ENCODE data around the gene INHBE.
"Not testable (repeated sequence)": the region's sequence is repeated elsewhere in the genome, so short reads cannot be mapped to it uniquely, and the experiment has no call there.

INHBE gene, protein sequence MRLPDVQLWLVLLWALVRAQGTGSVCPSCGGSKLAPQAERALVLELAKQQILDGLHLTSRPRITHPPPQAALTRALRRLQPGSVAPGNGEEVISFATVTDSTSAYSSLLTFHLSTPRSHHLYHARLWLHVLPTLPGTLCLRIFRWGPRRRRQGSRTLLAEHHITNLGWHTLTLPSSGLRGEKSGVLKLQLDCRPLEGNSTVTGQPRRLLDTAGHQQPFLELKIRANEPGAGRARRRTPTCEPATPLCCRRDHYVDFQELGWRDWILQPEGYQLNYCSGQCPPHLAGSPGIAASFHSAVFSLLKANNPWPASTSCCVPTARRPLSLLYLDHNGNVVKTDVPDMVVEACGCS

DNA sequence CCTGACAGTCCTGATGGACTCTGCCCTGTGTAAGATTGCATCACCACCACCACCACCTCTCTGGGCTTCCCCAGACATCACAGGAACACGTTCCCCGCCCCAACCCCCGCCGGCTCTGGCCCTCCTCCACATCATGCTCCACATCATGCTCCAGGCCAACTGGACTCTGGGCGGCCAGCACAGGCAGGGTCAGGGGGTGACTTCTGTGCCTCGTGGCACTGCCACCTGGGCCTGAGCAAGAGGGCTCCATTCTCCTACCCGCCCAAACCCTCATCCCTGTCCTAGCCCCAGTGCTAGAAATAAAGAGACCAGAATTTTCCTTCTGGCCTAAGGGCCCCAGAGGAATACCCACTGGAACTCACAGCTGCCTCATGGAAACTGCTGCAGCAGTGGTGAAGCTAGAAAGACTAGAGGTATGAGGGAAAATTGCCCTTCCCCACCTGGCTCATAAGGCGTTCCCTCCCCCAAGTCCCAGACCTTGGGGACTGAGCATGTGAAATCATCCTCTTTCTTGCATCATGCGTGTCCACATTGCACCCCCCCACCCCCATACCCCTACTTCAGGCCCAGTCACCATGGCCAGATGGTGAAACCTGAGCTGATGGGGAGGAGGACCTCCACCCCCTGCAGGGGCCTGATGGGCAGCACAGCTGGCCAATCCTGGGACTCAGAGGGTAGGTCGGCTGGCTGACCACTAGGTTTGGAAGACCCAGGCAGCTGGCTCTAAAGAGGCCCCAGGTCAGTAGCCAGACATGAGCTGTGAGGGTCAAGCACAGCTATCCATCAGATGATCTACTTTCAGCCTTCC, at the start of gene INHBE:
TSS of gene INHBE (plus strand) at position 742 of the 808 bp plus-strand sequence. CDS start 230 bp downstream, outside the sequence.
- no peak for DNase-seq (ENCODE audit: low spot score)

DNA sequence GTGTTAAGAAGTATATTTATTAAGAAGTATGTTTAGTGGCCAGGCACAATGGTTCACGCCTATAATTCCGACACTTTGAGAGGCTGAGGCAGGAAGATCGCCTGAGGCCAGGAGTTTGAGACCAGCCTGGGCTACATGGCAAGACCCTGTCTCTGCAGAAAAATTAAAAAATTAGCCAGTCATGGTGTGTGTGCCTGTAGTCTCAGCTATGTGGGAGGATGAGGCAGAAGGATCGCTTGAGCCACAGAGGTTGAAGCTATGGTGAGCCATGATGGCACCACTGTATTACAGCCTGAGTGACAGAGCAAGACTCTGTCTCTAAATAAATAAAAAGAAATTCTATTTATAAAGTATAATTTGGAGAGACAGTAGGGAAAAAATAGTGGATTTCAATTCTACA, 44.6 kb upstream of the INHBE start:
- no peak for DNase-seq (ENCODE audit: low spot score)

DNA sequence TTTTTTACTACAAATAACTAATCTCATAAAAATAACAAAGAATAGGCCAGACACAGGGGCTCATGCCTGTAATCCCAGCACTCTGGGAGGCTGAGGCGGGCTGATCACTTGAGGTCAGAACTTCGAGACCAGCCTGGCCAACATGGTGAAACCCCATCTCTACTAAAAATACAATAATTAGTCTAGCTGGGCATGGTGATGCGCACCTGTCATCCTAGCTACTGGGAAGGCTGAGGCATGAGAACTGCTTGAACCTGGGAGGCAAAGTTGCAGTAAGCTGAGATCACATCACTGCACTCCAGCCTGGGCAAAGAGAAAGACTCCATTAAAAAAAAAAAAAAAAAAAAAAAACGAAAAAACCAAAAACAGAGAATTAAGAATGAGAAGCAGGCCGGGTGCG, 40.9 kb upstream of the INHBE start:
- DNase-seq (ENCODE audit: low spot score) = not testable (repeated sequence)

DNA sequence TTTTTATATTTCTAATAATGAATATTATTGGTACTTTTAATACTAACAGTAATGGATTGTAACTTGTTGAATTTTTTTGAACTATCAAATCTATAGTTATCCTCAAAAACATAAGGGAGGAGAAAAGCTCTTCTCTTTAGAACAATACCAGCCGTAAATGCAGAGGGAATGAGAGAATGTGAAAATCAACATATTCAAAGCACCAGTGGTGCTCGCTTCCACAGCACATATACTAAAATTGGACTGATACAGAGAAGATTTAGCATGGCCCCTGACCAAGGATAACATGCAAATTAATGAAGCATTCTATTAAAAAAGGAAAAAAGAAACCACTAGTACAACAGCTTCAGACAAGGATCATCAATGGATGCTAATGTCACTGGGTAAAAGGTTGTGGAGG, 40.0 kb upstream of the INHBE start:
- no peak for DNase-seq (ENCODE audit: low spot score)

DNA sequence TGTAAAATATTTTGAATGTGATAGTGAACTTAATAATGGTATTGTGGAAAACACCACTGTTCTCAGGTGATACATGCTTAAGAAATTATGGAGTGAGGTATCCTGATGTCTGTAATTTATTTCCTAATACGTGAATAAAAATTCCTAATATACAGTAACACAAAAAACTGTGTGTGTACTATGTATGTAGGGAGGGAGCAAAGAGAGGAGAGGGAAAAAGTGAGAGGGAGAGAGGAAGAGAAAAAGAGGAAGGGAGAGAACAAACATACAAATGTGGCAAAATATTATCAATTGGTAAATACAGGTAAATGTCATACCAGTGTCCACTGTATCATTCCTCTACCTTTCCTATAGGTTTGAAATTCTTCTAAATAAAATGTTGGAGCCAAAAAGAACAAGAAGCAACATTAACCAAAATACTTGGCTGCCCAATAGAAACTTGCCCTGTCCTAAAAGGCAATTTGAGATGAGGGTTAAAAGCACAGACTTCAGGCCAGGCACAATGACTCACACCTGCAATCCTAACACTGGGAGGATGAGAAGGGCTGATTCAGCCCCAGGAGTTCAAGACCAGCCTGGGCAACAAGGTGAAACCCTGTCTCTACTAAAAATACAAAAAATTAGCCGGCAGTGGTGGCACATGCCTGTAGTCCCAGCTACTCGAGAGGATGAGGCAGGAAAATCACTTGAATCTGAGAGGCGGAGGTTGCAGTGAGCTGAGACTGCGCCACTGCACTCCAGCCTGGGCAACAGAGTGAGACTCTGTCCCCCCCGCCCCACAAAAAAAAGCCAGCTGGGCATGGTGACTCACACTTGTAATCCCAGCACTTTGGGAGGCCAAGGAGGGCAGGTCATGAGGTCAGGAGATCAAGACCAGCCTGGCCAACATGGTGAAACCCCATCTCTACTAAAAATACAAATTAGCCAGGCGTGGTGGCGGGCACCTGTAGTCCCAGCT, 38.8 kb upstream of the INHBE start:
- DNase-seq (ENCODE audit: low spot score) = no peak

DNA sequence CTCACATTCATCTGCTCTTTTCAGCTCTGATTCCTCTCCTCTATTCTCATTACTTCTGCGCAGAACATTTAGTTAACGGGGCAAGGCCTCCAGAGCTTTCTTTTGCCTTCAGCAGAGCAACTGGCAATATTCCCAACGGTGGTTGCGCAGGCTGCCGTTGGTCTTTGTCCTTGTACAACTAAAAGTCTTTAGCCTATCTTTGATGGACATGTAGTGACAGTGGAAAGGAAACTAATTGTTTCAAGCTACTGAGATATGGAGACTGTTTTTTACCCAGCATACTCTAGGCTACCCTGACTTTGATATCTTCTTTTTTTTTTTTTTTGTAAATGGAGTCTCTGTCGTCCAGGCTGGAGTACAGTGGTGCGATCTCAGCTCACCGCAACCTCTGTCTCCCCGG, 36.9 kb upstream of the INHBE start:
- DNase-seq (ENCODE audit: low spot score) = no peak

DNA sequence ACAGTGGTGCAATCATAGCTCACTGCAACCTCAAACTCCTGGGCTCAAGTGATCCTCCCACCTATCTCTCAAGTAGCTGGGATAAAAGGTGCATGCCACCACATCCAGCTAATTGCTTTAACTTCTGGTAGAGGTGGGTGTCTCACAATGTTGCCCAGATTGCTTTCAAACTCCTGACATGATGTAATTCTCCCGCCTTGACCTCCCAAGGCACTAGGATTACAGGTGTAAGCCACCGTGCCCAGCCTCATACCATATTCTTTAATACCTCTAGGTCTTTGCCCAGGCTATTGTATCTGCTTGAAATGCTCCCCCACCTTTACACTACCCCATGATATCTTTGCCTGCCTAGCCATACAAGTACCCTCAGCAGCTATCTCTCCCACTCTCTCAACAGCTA, 35.6 kb upstream of the INHBE start:
- DNase-seq (ENCODE audit: low spot score) = no peak

DNA sequence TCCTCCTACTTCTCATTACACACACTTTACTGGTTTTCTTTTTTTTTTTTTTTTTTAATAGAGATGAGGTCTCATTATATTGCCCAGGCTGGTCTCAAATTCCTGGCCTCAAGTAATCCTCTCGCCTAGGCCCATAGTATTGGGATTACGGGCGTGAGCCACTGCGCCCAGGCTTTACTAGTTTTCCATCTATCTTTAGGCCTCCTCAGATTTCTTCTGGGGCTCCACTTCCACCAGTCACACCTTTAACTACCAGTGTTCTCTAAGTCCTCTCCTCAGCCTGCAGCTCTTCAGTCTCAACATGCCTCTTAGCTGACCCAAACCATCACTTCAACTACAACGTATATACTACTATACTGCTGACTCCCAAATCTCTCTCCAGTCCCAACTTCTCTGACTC, 34.6 kb upstream of the INHBE start:
- DNase-seq (ENCODE audit: low spot score) = no peak

DNA sequence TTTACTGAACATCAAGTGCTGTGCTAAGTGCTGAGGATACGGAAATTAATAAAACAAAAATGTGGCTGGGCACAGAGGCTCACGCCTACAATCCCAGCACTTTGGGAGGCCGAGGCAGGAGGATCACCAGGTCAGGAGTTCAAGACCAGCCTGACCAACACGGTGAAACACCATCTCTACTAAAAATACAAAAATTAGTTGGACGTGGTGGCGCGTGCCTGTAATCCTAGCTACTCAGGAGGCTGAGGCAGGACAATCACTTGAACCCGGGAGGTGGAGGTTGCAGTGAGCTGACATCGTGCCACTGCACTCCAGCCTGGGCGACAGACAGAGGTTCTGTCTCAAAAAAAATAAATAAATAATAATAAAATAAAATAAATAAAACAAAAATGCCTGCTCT, 28.2 kb upstream of the INHBE start:
- DNase-seq (ENCODE audit: low spot score) = not testable (repeated sequence)

DNA sequence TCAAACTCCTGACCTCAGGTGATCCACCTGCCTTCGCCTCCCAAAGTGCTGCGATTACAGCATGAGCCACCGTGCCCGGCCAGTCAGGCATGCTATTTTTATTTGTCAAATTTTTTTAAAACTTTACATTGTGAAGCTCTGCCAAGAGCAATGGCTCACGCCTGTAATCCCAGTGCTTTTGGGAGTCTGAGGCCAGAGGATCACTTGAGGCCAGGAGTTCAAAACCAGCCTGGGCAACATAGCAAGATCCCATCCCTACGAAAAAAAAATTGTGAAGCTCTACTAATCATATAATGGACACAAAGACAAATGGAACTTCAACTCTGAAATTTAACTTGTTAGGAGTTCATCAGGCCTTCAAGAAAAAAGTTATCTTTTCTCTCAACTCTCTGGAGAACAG, 26.1 kb upstream of the INHBE start:
- no peak for DNase-seq (ENCODE audit: low spot score)

DNA sequence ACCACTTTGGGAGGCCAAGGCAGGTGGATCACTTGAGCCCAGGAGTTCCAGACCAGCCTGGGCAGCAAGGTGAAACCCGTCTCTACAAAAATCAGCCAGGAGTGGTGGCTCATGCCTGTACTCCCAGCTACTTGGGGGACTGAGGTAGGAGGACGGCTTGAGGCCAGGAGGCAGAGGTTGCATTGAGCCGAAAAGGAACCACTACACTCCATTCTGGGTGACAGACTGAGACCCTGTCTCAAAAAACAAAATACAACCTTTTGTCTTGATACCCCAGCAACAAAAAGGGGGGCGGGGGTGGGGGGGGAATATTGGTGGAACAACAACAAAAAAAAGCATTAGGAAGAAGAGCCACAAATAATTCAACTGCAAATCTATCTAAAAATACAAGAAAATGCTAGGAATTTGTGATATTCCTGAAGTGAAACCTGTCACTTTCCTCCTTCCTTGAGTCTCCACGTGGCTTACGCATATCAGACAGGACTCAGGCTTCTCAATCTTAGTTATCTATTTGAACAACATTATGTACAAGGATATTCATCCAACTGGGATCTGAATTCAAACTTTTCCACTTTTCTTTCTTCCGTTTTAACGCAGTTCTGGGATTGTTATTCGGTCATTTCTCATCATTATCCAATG, 25.5 kb upstream of the INHBE start:
- DNase-seq (ENCODE audit: low spot score) = no peak

DNA sequence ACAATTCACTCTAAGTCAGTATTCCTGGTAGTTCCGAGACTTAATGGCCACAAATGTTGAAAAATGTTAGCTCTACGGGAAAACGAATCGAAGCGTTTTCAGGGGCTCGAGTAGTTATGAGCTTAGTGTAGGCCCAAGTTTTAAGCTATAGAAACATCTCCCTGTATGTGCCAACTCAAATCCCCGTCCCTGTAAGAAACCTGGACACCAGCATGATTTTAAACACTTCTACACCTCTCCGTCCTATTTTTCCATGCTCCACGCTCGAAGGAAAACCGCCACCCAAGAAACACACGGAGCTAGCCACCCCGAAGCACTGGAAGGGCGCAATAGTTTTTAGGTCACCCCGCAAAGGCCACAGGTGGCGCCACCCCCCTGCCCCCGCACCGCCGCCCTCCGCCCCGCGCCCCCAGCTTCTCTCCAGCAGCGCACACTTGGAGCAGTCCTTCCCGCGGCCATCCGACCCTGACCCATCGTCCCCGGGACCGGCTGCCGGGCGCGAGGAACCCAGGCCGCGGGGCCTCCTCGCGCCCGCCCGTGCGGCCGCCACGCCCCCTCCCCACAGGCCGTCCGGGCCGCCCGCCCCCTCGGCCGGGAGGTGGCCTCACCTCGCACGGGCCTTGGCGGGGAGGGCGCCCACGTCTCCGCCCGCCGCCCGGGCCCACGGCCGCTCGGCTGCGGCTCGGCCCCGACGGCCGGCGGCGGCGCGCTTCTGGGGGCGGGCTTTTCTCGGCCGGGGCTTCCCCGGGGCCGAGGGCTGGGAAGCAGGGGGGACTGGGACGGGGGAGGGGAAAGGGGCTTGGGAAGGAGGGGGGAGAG, 24.8 kb upstream of the INHBE start:
- no peak for DNase-seq (ENCODE audit: low spot score)

DNA sequence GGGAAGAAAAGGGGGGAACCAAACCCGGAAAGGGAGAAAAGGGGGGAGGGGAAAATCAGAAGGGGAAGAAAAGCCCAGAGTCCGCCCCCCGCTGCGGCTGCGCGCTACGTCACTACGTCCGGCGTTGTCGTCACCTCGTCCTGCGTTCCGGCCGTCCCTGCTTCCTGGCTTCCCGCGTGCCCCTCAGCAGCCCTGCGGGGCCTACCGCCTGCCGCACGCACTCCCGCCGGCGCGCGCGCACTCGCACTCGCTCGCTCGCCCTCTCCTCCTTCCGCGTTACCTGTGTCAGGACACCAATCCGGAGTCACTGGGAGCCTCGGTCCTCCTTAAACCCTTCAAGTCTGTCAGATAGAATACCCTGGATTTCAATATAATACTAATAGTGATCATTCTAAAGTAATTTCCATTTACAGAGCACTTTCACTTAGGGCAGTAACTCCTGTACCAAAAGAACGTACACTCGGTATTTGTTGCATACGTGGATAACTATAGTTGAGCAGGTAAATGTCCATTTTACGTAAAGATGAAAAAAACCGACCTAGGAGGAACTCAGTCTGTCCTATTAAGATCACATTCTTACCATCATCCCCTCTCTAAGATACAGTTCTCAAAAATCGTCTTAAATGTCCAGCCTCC, 24.1 kb upstream of the INHBE start, which contains the start of gene R3HDM2:
TSS of gene R3HDM2 (minus strand) at position 113 of the 636 bp plus-strand sequence. CDS start 120,615 bp downstream, outside the sequence.
- peak; percentile 91 for DNase-seq (ENCODE audit: low spot score)

DNA sequence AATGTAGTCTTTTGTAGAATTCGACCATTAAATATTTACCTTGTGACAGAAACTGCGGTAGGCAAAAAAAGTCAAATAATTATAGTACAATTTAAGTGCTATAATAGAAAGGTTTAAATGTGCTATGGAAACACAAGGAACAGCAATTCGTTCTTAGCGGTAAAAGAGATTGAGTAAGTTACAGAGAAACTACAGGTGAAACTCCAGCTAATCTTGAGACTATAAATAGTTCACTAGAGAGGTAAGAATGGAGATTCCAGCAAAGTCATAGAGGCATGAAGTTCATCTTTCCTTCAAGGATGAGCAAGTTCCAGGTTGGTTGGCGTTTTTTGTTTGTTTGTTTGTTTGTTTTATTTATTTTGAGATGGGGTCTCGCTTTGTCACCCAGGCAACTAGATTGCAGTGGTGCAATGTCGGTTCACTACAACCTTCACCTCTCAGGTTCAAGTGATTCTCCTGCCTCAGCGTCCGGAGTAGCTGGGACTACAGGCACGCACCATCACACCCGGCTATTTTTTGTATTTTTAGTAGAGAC, 23.4 kb upstream of the INHBE start:
- no peak for DNase-seq (ENCODE audit: low spot score)

DNA sequence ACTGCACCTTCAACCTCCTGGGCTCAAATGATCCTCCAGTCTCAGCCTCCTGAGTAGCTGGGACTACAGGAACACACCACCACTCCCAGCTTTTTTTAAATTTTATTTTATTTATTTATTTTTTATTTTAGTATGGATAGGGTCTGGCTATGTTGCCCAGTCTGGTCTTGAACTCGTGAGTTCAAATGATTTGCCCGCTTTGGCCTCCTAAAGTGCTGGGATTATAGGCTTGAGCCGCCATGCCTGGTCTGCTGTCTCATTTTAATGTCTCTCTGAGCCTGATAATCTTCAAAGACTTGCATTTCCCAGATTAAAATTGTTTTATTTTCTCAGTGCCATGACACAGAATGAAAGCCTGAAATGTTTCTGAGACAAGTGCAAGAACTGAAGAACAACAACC, 21.7 kb upstream of the INHBE start:
- no peak for DNase-seq (ENCODE audit: low spot score)

DNA sequence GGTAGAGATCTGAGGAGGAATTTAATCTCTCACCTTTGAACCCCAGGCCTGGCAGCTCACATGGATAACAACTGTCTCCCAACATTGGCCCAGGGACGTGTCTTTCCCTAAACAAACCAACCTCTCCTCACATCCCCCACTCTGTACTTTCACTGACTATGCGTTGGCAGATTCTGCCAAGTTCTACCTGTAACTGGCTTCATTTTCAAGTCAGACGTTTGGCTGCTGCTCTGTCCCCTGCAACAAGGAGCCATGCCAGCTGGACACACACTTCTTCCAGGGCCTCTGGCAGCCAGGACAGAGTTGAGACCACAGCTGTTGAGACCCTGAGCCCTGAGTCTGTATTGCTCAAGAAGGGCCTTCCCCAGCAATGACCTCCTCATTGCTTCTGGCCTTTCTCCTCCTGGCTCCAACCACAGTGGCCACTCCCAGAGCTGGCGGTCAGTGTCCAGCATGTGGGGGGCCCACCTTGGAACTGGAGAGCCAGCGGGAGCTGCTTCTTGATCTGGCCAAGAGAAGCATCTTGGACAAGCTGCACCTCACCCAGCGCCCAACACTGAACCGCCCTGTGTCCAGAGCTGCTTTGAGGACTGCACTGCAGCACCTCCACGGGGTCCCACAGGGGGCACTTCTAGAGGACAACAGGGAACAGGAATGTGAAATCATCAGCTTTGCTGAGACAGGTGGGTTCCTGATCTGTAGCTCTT, 20.4 kb upstream of the INHBE start, which contains the start of gene INHBC:
TSS of gene INHBC (plus strand) at position 268 of the 707 bp plus-strand sequence. CDS start at position 371, 103 bp downstream.
- no peak for DNase-seq (ENCODE audit: low spot score)

DNA sequence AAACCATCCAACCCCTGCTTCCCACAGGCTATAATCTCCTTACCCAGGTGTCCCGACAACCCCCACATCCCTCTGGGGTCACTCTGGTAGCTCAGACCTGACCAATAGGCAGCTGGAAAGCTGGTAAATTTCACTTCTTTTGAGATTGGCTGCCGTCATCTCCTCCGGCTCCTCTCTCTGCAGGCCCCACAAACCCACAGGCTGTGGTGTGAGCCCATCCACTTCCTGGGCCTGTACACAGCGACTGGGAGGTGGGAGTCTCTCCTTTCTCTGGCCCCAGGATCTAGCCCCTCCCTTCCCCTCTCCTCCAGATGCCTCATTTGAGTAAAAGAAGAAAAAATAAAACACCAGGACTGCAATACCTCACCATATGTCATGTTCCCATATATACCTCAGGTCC, 19.8 kb upstream of the INHBE start:
- DNase-seq (ENCODE audit: low spot score) = no peak

DNA sequence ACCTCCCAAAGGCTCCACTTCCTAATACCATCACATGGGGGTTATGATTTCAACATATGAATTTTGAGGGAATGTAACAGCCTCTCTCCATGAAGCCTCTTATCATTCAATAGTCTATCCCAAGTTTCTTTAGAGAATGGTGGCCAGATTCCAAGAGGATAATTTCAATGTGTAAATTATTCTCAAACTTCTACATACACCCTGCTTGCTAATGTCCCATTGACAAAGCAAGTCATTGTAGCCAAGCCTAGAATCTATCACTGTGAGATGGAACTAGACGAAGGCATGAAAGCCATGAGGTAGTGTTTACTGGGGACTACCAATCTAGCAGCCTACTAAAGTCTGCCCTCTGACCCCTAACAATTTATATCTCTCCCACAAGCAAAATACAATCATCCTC, 16.7 kb upstream of the INHBE start:
- DNase-seq (ENCODE audit: low spot score) = no peak

DNA sequence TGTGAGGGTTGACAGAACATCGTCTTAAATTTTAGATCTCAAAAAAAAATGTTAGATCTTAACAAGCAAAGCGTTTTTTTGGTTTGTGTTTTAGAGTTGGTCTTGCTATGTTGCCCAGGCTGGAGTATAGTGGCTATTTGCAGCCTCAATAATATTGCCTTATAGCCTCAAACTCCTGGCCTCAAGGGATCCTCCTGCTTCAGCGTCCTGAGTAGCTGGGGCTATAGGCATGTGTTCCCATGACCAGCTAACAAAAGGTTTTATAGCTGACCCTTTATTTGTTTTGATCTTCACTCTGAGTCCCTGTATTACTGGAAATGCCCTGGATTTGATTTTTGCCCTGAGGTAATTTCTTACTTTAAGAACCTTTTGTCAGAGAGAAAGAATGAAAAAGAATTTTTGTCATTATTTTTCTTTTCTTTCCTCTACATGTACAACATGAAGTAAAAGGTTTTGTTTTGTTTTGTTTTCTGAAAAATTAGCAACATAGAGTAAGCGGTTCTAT, 15.3 kb upstream of the INHBE start:
- no peak for DNase-seq (ENCODE audit: low spot score)

Measured in hematopoietic multipotent progenitor cell treated with erythropoietin and hydrocortisone succinate and interleukin-3 and kit ligand, for 17 days (in vitro differentiated cells).